Stomach smooth muscle (tissue), 2 donors: ENCODE measurements around the gene RSAD2.

Experiments
- H3K27ac ChIP-seq: one replicate; pipeline ENCODE4 v1.7.0; 2013; ENCODE audit warnings: mild to moderate bottlenecking, low read length, inconsistent platforms
- H3K27me3 ChIP-seq, 2 donors: one replicate each; pipeline ENCODE4 v1.7.0; 2013; ENCODE audit warnings: low read length in 2 of 2; ENCODE audit not compliant: insufficient read depth in 2 of 2, control insufficient read depth in 1 of 2
- H3K36me3 ChIP-seq, 2 donors: one replicate each; pipeline ENCODE4 v1.7.0; 2013; ENCODE audit warnings: low read length in 2 of 2; ENCODE audit not compliant: control insufficient read depth in 2 of 2, insufficient read depth in 2 of 2
- H3K4me1 ChIP-seq: one replicate; pipeline ENCODE4 v1.7.0; 2013; ENCODE audit warnings: low read length; ENCODE audit not compliant: control insufficient read depth, insufficient read depth
- H3K4me3 ChIP-seq, 2 donors: one replicate each; pipeline ENCODE4 v1.7.0; 2013; ENCODE audit warnings: low read length in 2 of 2
- H3K9ac ChIP-seq, 2 donors: one replicate each; pipeline ENCODE4 v1.7.0; 2013; ENCODE audit warnings: low read length in 2 of 2, mild to moderate bottlenecking in 1 of 2
- H3K9me3 ChIP-seq, 2 donors: one replicate each; pipeline ENCODE4 v1.7.0; 2013; ENCODE audit warnings: low read length in 2 of 2; ENCODE audit not compliant: control insufficient read depth in 2 of 2
- donor health status: healthy.
- donor health status: Pancreatic carcinoma.

The RSAD2 gene

GRCh38 chr2:6916736-6917070 lies 39.1 kb downstream of the RSAD2 start:
- Histone ChIP-seq H3K36me3 (no peaks in the 10 kb centered on the region), H3K27me3 (no peaks in the 10 kb centered on the region), H3K4me1 (peaks cover 13% of the 10 kb centered on the region), H3K4me3 (peak overlapping the region; percentile 50 to 79), H3K27ac (no peak overlapping the region), H3K9me3 (no peaks in the 10 kb centered on the region), H3K9ac (peak overlapping the region in 1 of 2 donors; percentile 13)

- no peaks in the 10 kb centered on the region for H3K27me3 ChIP-seq
- no peak within 1 kb of the TSS for H3K27ac ChIP-seq
These were observed 39.6 kb downstream of the RSAD2 start, which contains the start of gene RNF144A for GRCh38 chr2:6917071-6917760. Gene RNF144A, plus strand, starts transcription at chr2:6917412. Its CDS starts 79,515 bp downstream, at chr2:6996927.

GRCh38 chr2:6917761-6918421 lies 40.3 kb downstream of the RSAD2 start:
- H3K36me3 ChIP-seq, result no peaks in the 10 kb centered on the region
- no peak overlapping the region for H3K27ac ChIP-seq
- H3K9me3 ChIP-seq, result no peaks in the 10 kb centered on the region
- peak overlapping the region; percentile 50 to 79 for H3K4me3 ChIP-seq
- no peaks in the 10 kb centered on the region for H3K27me3 ChIP-seq
- H3K4me1 ChIP-seq, result peaks cover 13% of the 10 kb centered on the region
- peak overlapping the region; percentile 36 to 55 for H3K9ac ChIP-seq

More at GRCh38 chr2:6917071-6917760, 39.6 kb downstream of the RSAD2 start, which contains the start of gene RNF144A:
- Histone ChIP-seq H3K9me3 (no peaks in the 10 kb centered on the region), H3K9ac (peak within 1 kb of the TSS; percentile 36 to 55), H3K4me3 (peak within 1 kb of the TSS; percentile 50 to 79), H3K4me1 (peaks cover 13% of the 10 kb centered on the region), H3K36me3 (no peaks in the 10 kb centered on the region)

- Histone ChIP-seq H3K9ac (no peak overlapping the region), H3K4me1 (peaks cover 13% of the 10 kb centered on the region), H3K27me3 (no peaks in the 10 kb centered on the region), H3K27ac (no peak overlapping the region), H3K4me3 (no peak overlapping the region), H3K36me3 (no peaks in the 10 kb centered on the region), H3K9me3 (no peaks in the 10 kb centered on the region)
These were observed 42.5 kb downstream of the RSAD2 start for GRCh38 chr2:6919901-6920742.

- no peak overlapping the region for H3K27ac ChIP-seq
- H3K4me3 ChIP-seq, result no peak overlapping the region
- no peaks in the 10 kb centered on the region for H3K9me3 ChIP-seq
- H3K9ac ChIP-seq, result no peak overlapping the region
- H3K4me1 ChIP-seq, result peaks cover 13% of the 10 kb centered on the region
- no peaks in the 10 kb centered on the region for H3K27me3 ChIP-seq
- H3K36me3 ChIP-seq, result no peaks in the 10 kb centered on the region
These were observed 43.1 kb downstream of the RSAD2 start for GRCh38 chr2:6920743-6921064.

GRCh38 chr2:6921321-6921922 lies 43.8 kb downstream of the RSAD2 start:
- Histone ChIP-seq H3K27me3 (no peaks in the 10 kb centered on the region), H3K27ac (no peak overlapping the region), H3K36me3 (no peaks in the 10 kb centered on the region), H3K9me3 (no peaks in the 10 kb centered on the region), H3K9ac (no peak overlapping the region), H3K4me3 (no peak overlapping the region), H3K4me1 (peaks cover 17% of the 10 kb centered on the region)

- Histone ChIP-seq H3K4me1 (peaks cover 16% of the 10 kb centered on the region), H3K9me3 (no peaks in the 10 kb centered on the region), H3K27ac (no peak overlapping the region), H3K27me3 (no peaks in the 10 kb centered on the region), H3K4me3 (no peak overlapping the region), H3K36me3 (no peaks in the 10 kb centered on the region), H3K9ac (no peak overlapping the region)
These were observed 44.7 kb downstream of the RSAD2 start for GRCh38 chr2:6922201-6922656.

- Histone ChIP-seq H3K9me3 (no peaks in the 10 kb centered on the region), H3K9ac (no peak overlapping the region), H3K4me3 (no peak overlapping the region), H3K36me3 (no peaks in the 10 kb centered on the region), H3K27me3 (no peaks in the 10 kb centered on the region), H3K27ac (no peak overlapping the region), H3K4me1 (peaks cover 12% of the 10 kb centered on the region)
These were observed 45.7 kb downstream of the RSAD2 start for GRCh38 chr2:6923319-6923718.

GRCh38 chr2:6924101-6924923 lies 46.7 kb downstream of the RSAD2 start:
- Histone ChIP-seq H3K36me3 (no peaks in the 10 kb centered on the region), H3K27me3 (no peaks in the 10 kb centered on the region), H3K27ac (no peak overlapping the region), H3K4me1 (peaks cover 10% of the 10 kb centered on the region), H3K9ac (no peak overlapping the region), H3K4me3 (no peak overlapping the region), H3K9me3 (no peaks in the 10 kb centered on the region)

- no peak overlapping the region for H3K9ac ChIP-seq
- no peak overlapping the region for H3K27ac ChIP-seq
- H3K4me1 ChIP-seq, result peaks cover 10% of the 10 kb centered on the region
These were observed 47.4 kb downstream of the RSAD2 start for GRCh38 chr2:6924924-6925409.

More at GRCh38 chr2:6924924-6925409, 47.4 kb downstream of the RSAD2 start:
- H3K4me3 ChIP-seq, result no peak overlapping the region
- no peaks in the 10 kb centered on the region for H3K27me3 ChIP-seq
- no peaks in the 10 kb centered on the region for H3K36me3 ChIP-seq
- no peaks in the 10 kb centered on the region for H3K9me3 ChIP-seq
